ENCODE results near the gene ARL6.

Gene ARL6

GRCh38 chr3:97744289-97744688 lies 20.3 kb upstream of the ARL6 start:
- H3K4me3 ChIP-seq (ENCODE audit: insufficient read length, low read depth): no peak overlapping the region
- H3K27me3 ChIP-seq (ENCODE audit: insufficient read depth, insufficient read length): no peaks in the 10 kb centered on the region
- no peak for DNase-seq (ENCODE audit: low read depth, low spot score)

GRCh38 chr3:97763586-97764406 lies 762 bp upstream of the ARL6 start:
- peak overlapping the region; percentile 76 for H3K9ac ChIP-seq (ENCODE audit: insufficient read length, low read depth)
- H3K9me3 ChIP-seq (ENCODE audit: insufficient read depth, low read length): no peaks in the 10 kb centered on the region
- H3K4me1 ChIP-seq (ENCODE audit: insufficient read depth, insufficient read length): no peaks in the 10 kb centered on the region
- no peaks in the 10 kb centered on the region for H3K27me3 ChIP-seq (ENCODE audit: insufficient read depth, insufficient read length)
- peak overlapping the region; percentile 80 for H3K4me3 ChIP-seq (ENCODE audit: insufficient read length, low read depth)
- peaks cover 10% of the 10 kb centered on the region for H3K36me3 ChIP-seq (ENCODE audit: insufficient read depth, insufficient read length, low read length)
- no peak for DNase-seq (ENCODE audit: low read depth, low spot score)
- TF ChIP-seq YY1 (IDR thresholded peaks at IDR 0.05; ENCODE audit: insufficient read depth, insufficient read length): no peak
- no peak for TF ChIP-seq SUZ12 (IDR thresholded peaks at IDR 0.05; ENCODE audit: extremely low read depth, insufficient read depth, insufficient read length)
- TF ChIP-seq ZNF274 (IDR thresholded peaks at IDR 0.05; ENCODE audit: low read depth, low read length): no peak

More at GRCh38 chr3:97744289-97744688, 20.3 kb upstream of the ARL6 start:
- Histone ChIP-seq H3K9me3 (ENCODE audit: insufficient read depth, low read length) (no peaks in the 10 kb centered on the region), H3K36me3 (ENCODE audit: insufficient read depth, insufficient read length, low read length) (no peaks in the 10 kb centered on the region), H3K9ac (ENCODE audit: insufficient read length, low read depth) (no peak overlapping the region), H3K4me1 (ENCODE audit: insufficient read depth, insufficient read length) (no peaks in the 10 kb centered on the region)
- TF ChIP-seq SUZ12 (IDR thresholded peaks at IDR 0.05; ENCODE audit: extremely low read depth, insufficient read depth, insufficient read length) (no peak), ZNF274 (IDR thresholded peaks at IDR 0.05; ENCODE audit: low read depth, low read length) (no peak), YY1 (IDR thresholded peaks at IDR 0.05; ENCODE audit: insufficient read depth, insufficient read length) (no peak)

- Histone ChIP-seq H3K9ac (ENCODE audit: insufficient read length, low read depth) (peak overlapping the region; percentile 76), H3K27me3 (ENCODE audit: insufficient read depth, insufficient read length) (no peaks in the 10 kb centered on the region)
These were observed 778 bp downstream of the ARL6 start for GRCh38 chr3:97765336-97765735.

GRCh38 chr3:97772926-97773325 lies 8.4 kb downstream of the ARL6 start:
- no peak overlapping the region for H3K9ac ChIP-seq (ENCODE audit: insufficient read length, low read depth)
- no peaks in the 10 kb centered on the region for H3K9me3 ChIP-seq (ENCODE audit: insufficient read depth, low read length)
- H3K36me3 ChIP-seq (ENCODE audit: insufficient read depth, insufficient read length, low read length): peaks cover 14% of the 10 kb centered on the region
- no peak for DNase-seq (ENCODE audit: low read depth, low spot score)
- no peak overlapping the region for H3K4me3 ChIP-seq (ENCODE audit: insufficient read length, low read depth)
- no peaks in the 10 kb centered on the region for H3K4me1 ChIP-seq (ENCODE audit: insufficient read depth, insufficient read length)
- no peak for TF ChIP-seq YY1 (IDR thresholded peaks at IDR 0.05; ENCODE audit: insufficient read depth, insufficient read length)
- TF ChIP-seq ZNF274 (IDR thresholded peaks at IDR 0.05; ENCODE audit: low read depth, low read length): no peak
- no peaks in the 10 kb centered on the region for H3K27me3 ChIP-seq (ENCODE audit: insufficient read depth, insufficient read length)

More at GRCh38 chr3:97765336-97765735, 778 bp downstream of the ARL6 start:
- peak overlapping the region; percentile 80 for H3K4me3 ChIP-seq (ENCODE audit: insufficient read length, low read depth)
- H3K4me1 ChIP-seq (ENCODE audit: insufficient read depth, insufficient read length): no peaks in the 10 kb centered on the region
- TF ChIP-seq SUZ12 (IDR thresholded peaks at IDR 0.05; ENCODE audit: extremely low read depth, insufficient read depth, insufficient read length) (no peak), ZNF274 (IDR thresholded peaks at IDR 0.05; ENCODE audit: low read depth, low read length) (no peak), YY1 (IDR thresholded peaks at IDR 0.05; ENCODE audit: insufficient read depth, insufficient read length) (no peak)
- peaks cover 17% of the 10 kb centered on the region for H3K36me3 ChIP-seq (ENCODE audit: insufficient read depth, insufficient read length, low read length)
- no peak for DNase-seq (ENCODE audit: low read depth, low spot score)
- H3K9me3 ChIP-seq (ENCODE audit: insufficient read depth, low read length): no peaks in the 10 kb centered on the region

GRCh38 chr3:97778152-97778551 lies 13.6 kb downstream of the ARL6 start:
- no peak for DNase-seq (ENCODE audit: low read depth, low spot score)
- Histone ChIP-seq H3K27me3 (ENCODE audit: insufficient read depth, insufficient read length) (no peaks in the 10 kb centered on the region), H3K9ac (ENCODE audit: insufficient read length, low read depth) (no peak overlapping the region), H3K4me3 (ENCODE audit: insufficient read length, low read depth) (no peak overlapping the region), H3K4me1 (ENCODE audit: insufficient read depth, insufficient read length) (no peaks in the 10 kb centered on the region), H3K36me3 (ENCODE audit: insufficient read depth, insufficient read length, low read length) (peaks cover under 1% of the 10 kb centered on the region), H3K9me3 (ENCODE audit: insufficient read depth, low read length) (no peaks in the 10 kb centered on the region)
- TF ChIP-seq YY1 (IDR thresholded peaks at IDR 0.05; ENCODE audit: insufficient read depth, insufficient read length): no peak

- H3K27me3 ChIP-seq (ENCODE audit: insufficient read depth, insufficient read length): no peaks in the 10 kb centered on the region
- TF ChIP-seq YY1 (IDR thresholded peaks at IDR 0.05; ENCODE audit: insufficient read depth, insufficient read length): no peak
- TF ChIP-seq SUZ12 (IDR thresholded peaks at IDR 0.05; ENCODE audit: extremely low read depth, insufficient read depth, insufficient read length): no peak
- TF ChIP-seq ZNF274 (IDR thresholded peaks at IDR 0.05; ENCODE audit: low read depth, low read length): no peak
These were observed 29.0 kb downstream of the ARL6 start for GRCh38 chr3:97793420-97794019.

GRCh38 chr3:97795951-97796350 lies 31.4 kb downstream of the ARL6 start:
- peaks cover 5% of the 10 kb centered on the region for H3K36me3 ChIP-seq (ENCODE audit: insufficient read depth, insufficient read length, low read length)
- no peaks in the 10 kb centered on the region for H3K27me3 ChIP-seq (ENCODE audit: insufficient read depth, insufficient read length)
- H3K4me1 ChIP-seq (ENCODE audit: insufficient read depth, insufficient read length): no peaks in the 10 kb centered on the region
- DNase-seq (ENCODE audit: low read depth, low spot score): no peak
- H3K9me3 ChIP-seq (ENCODE audit: insufficient read depth, low read length): no peaks in the 10 kb centered on the region
- TF ChIP-seq YY1 (IDR thresholded peaks at IDR 0.05; ENCODE audit: insufficient read depth, insufficient read length) (no peak), SUZ12 (IDR thresholded peaks at IDR 0.05; ENCODE audit: extremely low read depth, insufficient read depth, insufficient read length) (no peak), ZNF274 (IDR thresholded peaks at IDR 0.05; ENCODE audit: low read depth, low read length) (no peak)
- H3K9ac ChIP-seq (ENCODE audit: insufficient read length, low read depth): no peak overlapping the region
- no peak overlapping the region for H3K4me3 ChIP-seq (ENCODE audit: insufficient read length, low read depth)

More at GRCh38 chr3:97793420-97794019, 29.0 kb downstream of the ARL6 start:
- DNase-seq (ENCODE audit: low read depth, low spot score): peak; percentile 13
- no peak overlapping the region for H3K9ac ChIP-seq (ENCODE audit: insufficient read length, low read depth)
- H3K4me1 ChIP-seq (ENCODE audit: insufficient read depth, insufficient read length): no peaks in the 10 kb centered on the region
- H3K36me3 ChIP-seq (ENCODE audit: insufficient read depth, insufficient read length, low read length): no peaks in the 10 kb centered on the region
- H3K4me3 ChIP-seq (ENCODE audit: insufficient read length, low read depth): no peak overlapping the region
- H3K9me3 ChIP-seq (ENCODE audit: insufficient read depth, low read length): no peaks in the 10 kb centered on the region
